B cell (primary cell): ENCODE results near the gene IFT122. TPM values are rescaled to one million over a fixed set of nuclear protein-coding genes. Genes with fewer than 3 reads are reported as not detected.

Experiments
- ATAC-seq: fragments of 200-7000 bp; cut with Tn5 transposase; one replicate; pipeline ENCODE4 v1.10.0; 2021; ENCODE audit warnings: low read depth, mild to moderate bottlenecking, moderate number of reproducible peaks, moderate library complexity
- CTCF ChIA-PET: fragments of 350-600 bp; sonication (Branson Sonifier 250); formaldehyde crosslinking; loops from one replicate; lab custom pipeline; 2021; ENCODE audit warnings: antibody characterized with exemption, inconsistent platforms; lab: Charles Lee
- POLR2A ChIA-PET: fragments of 350-600 bp; sonication (Branson Sonifier 250); formaldehyde crosslinking; loops from one replicate; lab custom pipeline; 2021; ENCODE audit warnings: antibody characterized with exemption; lab: Charles Lee
- DNase-seq: peaks from one replicate; pipeline ENCODE4 v3.0.0; 2013
- H2AFZ ChIP-seq: 2 replicates; pipeline ENCODE4 v1.6.1; 2012; ENCODE audit warnings: mild to moderate bottlenecking, low read depth, low read length; ENCODE audit not compliant: insufficient read depth, poor library complexity, severe bottlenecking
- H3K27ac ChIP-seq, 2 donors: 1 replicate in 1 of 2; 2 replicates in 1 of 2; pipeline ENCODE4 v1.5.1; 2012 to 2013; ENCODE audit warnings: low read length in 2 of 2, mild to moderate bottlenecking in 2 of 2, moderate library complexity in 1 of 2
- H3K27me3 ChIP-seq, 4 experiments: fragments of 200-600 bp in 1 of 4; sonication (generic) in 1 of 4; replicated peaks in 1 of 4; 1 replicate in 2 of 4; 2 replicates in 2 of 4; pipeline versions ENCODE4 v1.6.1 to v1.7.0; 2013 to 2016; ENCODE audit warnings: low read length in 3 of 4, mild to moderate bottlenecking in 2 of 4, mixed read lengths in 1 of 4, moderate library complexity in 1 of 4; ENCODE audit not compliant: insufficient read depth in 4 of 4, control insufficient read depth in 3 of 4; ENCODE audit errors: control extremely low read depth in 1 of 4
- H3K36me3 ChIP-seq, 2 experiments: replicated peaks in 1 of 2; 1 replicate in 1 of 2; 2 replicates in 1 of 2; pipeline versions ENCODE4 v1.6.1 to v1.7.1; 2013; ENCODE audit warnings: low read length in 1 of 2; ENCODE audit not compliant: insufficient read depth in 2 of 2, control insufficient read depth in 1 of 2; ENCODE audit errors: control extremely low read depth in 1 of 2, extremely low read depth in 1 of 2
- H3K4me1 ChIP-seq, 2 donors: fragments of 200-600 bp in 1 of 2; sonication (generic) in 1 of 2; 1 replicate in 1 of 2; 2 replicates in 1 of 2; pipeline versions ENCODE4 v1.5.1 to v1.6.1; 2013 to 2017; ENCODE audit warnings: low read length in 2 of 2; ENCODE audit not compliant: control insufficient read depth in 2 of 2, insufficient read depth in 2 of 2
- H3K4me2 ChIP-seq: replicated peaks from 2 replicates; pipeline ENCODE3; 2012; ENCODE audit warnings: mild to moderate bottlenecking, low read depth, low read length; ENCODE audit not compliant: poor library complexity, severe bottlenecking
- H3K4me3 ChIP-seq, 5 experiments: fragments of 200-600 bp in 1 of 5; sonication (generic) in 1 of 5; 1 replicate in 3 of 5; 2 replicates in 2 of 5; pipeline versions ENCODE4 v1.5.1 to v1.7.0; 2011 to 2016; ENCODE audit warnings: low read length in 4 of 5, mild to moderate bottlenecking in 4 of 5, low read depth in 2 of 5, control low read depth in 1 of 5, moderate library complexity in 1 of 5; ENCODE audit not compliant: insufficient read depth in 1 of 5; ENCODE audit errors: control extremely low read depth in 1 of 5, extremely low read depth in 1 of 5
- H3K79me2 ChIP-seq: fragments of 200-600 bp; sonication (generic); one replicate; pipeline ENCODE4 v1.6.0; 2016; ENCODE audit warnings: low read length; ENCODE audit not compliant: control insufficient read depth, insufficient read depth
- H3K9ac ChIP-seq: fragments of 200-600 bp; sonication (generic); 2 replicates; pipeline ENCODE4 v1.6.1; 2017; ENCODE audit warnings: mild to moderate bottlenecking, low read length, moderate library complexity
- H3K9me3 ChIP-seq, 3 donors: one replicate each; pipeline versions ENCODE4 v1.6.1 to v1.7.1; 2013; ENCODE audit warnings: low read length in 2 of 3; ENCODE audit not compliant: control insufficient read depth in 2 of 3, insufficient read depth in 1 of 3; ENCODE audit errors: control extremely low read depth in 1 of 3
- H4K20me1 ChIP-seq: 2 replicates; pipeline ENCODE4 v1.6.0; 2012; ENCODE audit warnings: mild to moderate bottlenecking, low read length; ENCODE audit not compliant: insufficient read depth, control insufficient read depth, poor library complexity, severe bottlenecking
- H3K27ac Mint-ChIP-seq: one replicate; pipeline ENCODE4 v1.8.0; 2021; ENCODE audit warnings: mixed read lengths
- H3K27me3 Mint-ChIP-seq: one replicate; pipeline ENCODE4 v1.8.0; 2021; ENCODE audit warnings: mixed read lengths
- H3K4me1 Mint-ChIP-seq: one replicate; pipeline ENCODE4 v1.8.0; 2021; ENCODE audit warnings: mixed read lengths
- H3K4me3 Mint-ChIP-seq: one replicate; pipeline ENCODE4 v1.8.0; 2021; ENCODE audit warnings: mixed read lengths
- H3K9me3 Mint-ChIP-seq: one replicate; pipeline ENCODE4 v1.8.0; 2022; ENCODE audit warnings: mixed read lengths; ENCODE audit not compliant: insufficient read depth
- EZH2 ChIP-seq: IDR thresholded peaks from 2 replicates; pipeline ENCODE4 v1.6.1; 2012; ENCODE audit warnings: borderline replicate concordance, low read depth, mild to moderate bottlenecking, moderate library complexity, low read length; ENCODE audit not compliant: insufficient read depth, poor library complexity, severe bottlenecking
- WGBS: methylation state at CpG from one replicate; pipeline ENCODE4 v1.1.5; 2013; ENCODE audit warnings: missing lambda C conversion rate; ENCODE audit not compliant: insufficient coverage; 5-methylcytosine and 5-hydroxymethylcytosine counted together
- intact Hi-C: fragments of 100-400 bp; cut with micrococcal nuclease; formaldehyde crosslinking; loops from one replicate; pipeline ENCODE4 v1.10.0; 2022
- polyA plus RNA-seq: library from polyadenylated mRNA; depleted of rRNA; stranded (reverse); fragments of >200 nt; gene quantifications from 2 replicates; pipeline ENCODE4 v1.2.3, GENCODE V29; 2012
- total RNA-seq, 2 donors: library from RNA; stranded (reverse); fragments of 120-200 nt in 1 of 2; gene quantifications; 1 replicate in 1 of 2; 2 replicates in 1 of 2; pipeline versions ENCODE4 v1.2.3 to v1.2.4, GENCODE V29; 2013 to 2022
- TF ChIP-seq, protein P1 (sequence below): fragments of 200-600 bp; IDR thresholded peaks from one replicate; pipeline ENCODE4 v1.8.0; 2022; ENCODE audit warnings: antibody characterized with exemption, mild to moderate bottlenecking

Gene IFT122
- total and polyA plus RNA-seq, 2 donors (not counting 1 experiment from before 2014, with no cell fraction given) = 14.0 to 34.3 TPM

DNA sequence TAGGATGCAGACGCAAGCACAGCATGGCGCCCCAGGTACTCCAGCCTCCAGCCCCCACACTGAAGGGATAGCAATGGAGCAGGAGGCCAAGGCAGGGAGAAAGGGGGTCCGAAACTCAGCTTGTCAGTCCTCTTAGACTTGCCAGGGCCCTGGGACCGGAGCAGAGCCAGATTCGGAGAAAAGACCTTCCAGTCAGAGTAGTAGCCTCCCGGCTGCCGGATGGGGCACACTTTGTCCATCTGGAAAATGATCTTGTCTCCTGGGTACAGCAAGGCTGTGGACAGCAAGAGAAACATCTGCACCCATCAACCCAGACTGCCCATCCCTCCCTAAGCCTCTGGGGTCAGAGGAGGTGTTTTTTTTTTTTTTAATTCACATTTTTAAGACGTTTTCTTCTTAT lies 35.9 kb upstream of the IFT122 start:
- no peaks in the 10 kb centered on the region for H3K9me3 ChIP-seq
- no peak overlapping the region for H3K27ac Mint-ChIP-seq
- no peak overlapping the region for H3K27ac ChIP-seq
- intact Hi-C loops = no loop called here
- H3K9me3 Mint-ChIP-seq = no peaks in the 10 kb centered on the region
- POLR2A ChIA-PET = no interaction called here
- H3K27me3 ChIP-seq = no peaks in the 10 kb centered on the region
- TF ChIP-seq EZH2 = no peak
- TF ChIP-seq, protein P1, sequence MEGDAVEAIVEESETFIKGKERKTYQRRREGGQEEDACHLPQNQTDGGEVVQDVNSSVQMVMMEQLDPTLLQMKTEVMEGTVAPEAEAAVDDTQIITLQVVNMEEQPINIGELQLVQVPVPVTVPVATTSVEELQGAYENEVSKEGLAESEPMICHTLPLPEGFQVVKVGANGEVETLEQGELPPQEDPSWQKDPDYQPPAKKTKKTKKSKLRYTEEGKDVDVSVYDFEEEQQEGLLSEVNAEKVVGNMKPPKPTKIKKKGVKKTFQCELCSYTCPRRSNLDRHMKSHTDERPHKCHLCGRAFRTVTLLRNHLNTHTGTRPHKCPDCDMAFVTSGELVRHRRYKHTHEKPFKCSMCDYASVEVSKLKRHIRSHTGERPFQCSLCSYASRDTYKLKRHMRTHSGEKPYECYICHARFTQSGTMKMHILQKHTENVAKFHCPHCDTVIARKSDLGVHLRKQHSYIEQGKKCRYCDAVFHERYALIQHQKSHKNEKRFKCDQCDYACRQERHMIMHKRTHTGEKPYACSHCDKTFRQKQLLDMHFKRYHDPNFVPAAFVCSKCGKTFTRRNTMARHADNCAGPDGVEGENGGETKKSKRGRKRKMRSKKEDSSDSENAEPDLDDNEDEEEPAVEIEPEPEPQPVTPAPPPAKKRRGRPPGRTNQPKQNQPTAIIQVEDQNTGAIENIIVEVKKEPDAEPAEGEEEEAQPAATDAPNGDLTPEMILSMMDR = no peak
- H3K9ac ChIP-seq = no peak overlapping the region
- H2AFZ ChIP-seq = no peak overlapping the region
- no peak overlapping the region for H3K4me2 ChIP-seq
- no peaks in the 10 kb centered on the region for H3K27me3 Mint-ChIP-seq
- no peaks in the 10 kb centered on the region for H4K20me1 ChIP-seq
- DNase-seq (no peak), ATAC-seq (no peak)
- CTCF ChIA-PET = interaction anchor here (1.4 to 2.6 kb wide), 2 partner anchors 8 to 19 kb away, joined by 3 to 12 read pairs; no protein-coding TSS in a partner anchor
- H3K4me1 ChIP-seq = peaks cover 6 to 11% of the 10 kb centered on the region in 2 donors
- H3K4me3 ChIP-seq = no peak overlapping the region
- 93% methylated on average over 6 of the region's 8 CpGs for WGBS
- no peak overlapping the region for H3K4me3 Mint-ChIP-seq
- no peaks in the 10 kb centered on the region for H3K36me3 ChIP-seq
- H3K4me1 Mint-ChIP-seq = peaks cover 13% of the 10 kb centered on the region
- peaks cover 5% of the 10 kb centered on the region for H3K79me2 ChIP-seq

- Histone ChIP-seq H3K4me2 (no peak overlapping the region), H3K27me3 (no peaks in the 10 kb centered on the region), H3K36me3 (no peaks in the 10 kb centered on the region), H3K9me3 (no peaks in the 10 kb centered on the region), H3K4me1 (peaks cover 6 to 15% of the 10 kb centered on the region in 2 donors), H3K79me2 (no peaks in the 10 kb centered on the region), H3K4me3 (no peak overlapping the region), H3K9ac (no peak overlapping the region), H2AFZ (no peak overlapping the region), H3K27ac (no peak overlapping the region), H4K20me1 (no peaks in the 10 kb centered on the region)
- intact Hi-C loops = no loop called here
- H3K27me3 Mint-ChIP-seq = no peaks in the 10 kb centered on the region
- no peaks in the 10 kb centered on the region for H3K9me3 Mint-ChIP-seq
- DNase-seq = no peak
- H3K4me1 Mint-ChIP-seq = peaks cover 12% of the 10 kb centered on the region
- H3K4me3 Mint-ChIP-seq = no peak overlapping the region
- no peak for ATAC-seq
- TF ChIP-seq, protein P1 = no peak
- no peak for TF ChIP-seq EZH2
- ChIA-PET CTCF (interaction anchor here (1.4 to 2.6 kb wide), 2 partner anchors 9 to 20 kb away, joined by 3 to 12 read pairs; no protein-coding TSS in a partner anchor), POLR2A (no interaction called here)
- 49% methylated on average over 3 of the region's 5 CpGs for WGBS
- H3K27ac Mint-ChIP-seq = no peak overlapping the region
These were observed 35.4 kb upstream of the IFT122 start for GRCh38 chr3:129404610-129405009.
